HG03045 (cell line): ENCODE data around the gene RIC8A.

ENCODE experiments used
- ATAC-seq: cut with Tn5 transposase; IDR thresholded peaks from one replicate; pipeline ENCODE4 v1.9.1; 2021; ENCODE audit warnings: mild to moderate bottlenecking, moderate library complexity; ENCODE audit not compliant: unreplicated experiment

Gene RIC8A

GRCh38 chr11:203945-204586 lies 3.4 kb upstream of the RIC8A start:
- no peak for ATAC-seq

- ATAC-seq: no peak
Observed at GRCh38 chr11:204587-205109, 2.9 kb upstream of the RIC8A start.

GRCh38 chr11:205221-206001 lies 2.1 kb upstream of the RIC8A start:
- no peak for ATAC-seq

GRCh38 chr11:206002-206384 lies 1.5 kb upstream of the RIC8A start:
- ATAC-seq: no peak

- ATAC-seq: peak; percentile 6
Observed at GRCh38 chr11:206526-207207, 841 bp upstream of the RIC8A start.

GRCh38 chr11:207863-208180 lies 314 bp downstream of the RIC8A start:
- peak; percentile 5 for ATAC-seq

GRCh38 chr11:208181-208916 lies 841 bp downstream of the RIC8A start:
- peak; percentile 30 for ATAC-seq

- ATAC-seq: no peak
Observed at GRCh38 chr11:208917-209260, 1.4 kb downstream of the RIC8A start.

GRCh38 chr11:209275-210121 lies 2.0 kb downstream of the RIC8A start:
- no peak for ATAC-seq

GRCh38 chr11:210122-210802 lies 2.8 kb downstream of the RIC8A start:
- ATAC-seq: no peak

- ATAC-seq: no peak
Observed at GRCh38 chr11:210803-211180, 3.3 kb downstream of the RIC8A start.

- ATAC-seq: no peak
Observed at GRCh38 chr11:211295-211694, 3.8 kb downstream of the RIC8A start.

GRCh38 chr11:211741-212140 lies 4.2 kb downstream of the RIC8A start:
- no peak for ATAC-seq

- no peak for ATAC-seq
Observed at GRCh38 chr11:212150-213100, 4.9 kb downstream of the RIC8A start.

GRCh38 chr11:213111-213510 lies 5.6 kb downstream of the RIC8A start:
- ATAC-seq: no peak

GRCh38 chr11:214083-214482 lies 6.6 kb downstream of the RIC8A start:
- ATAC-seq: no peak

- no peak for ATAC-seq
Observed at GRCh38 chr11:215581-216037, 8.1 kb downstream of the RIC8A start.

- no peak for ATAC-seq
Observed at GRCh38 chr11:216081-216974, 8.8 kb downstream of the RIC8A start.
